ENCODE results near the gene TMEM120A.

TMEM120A gene

GRCh38 chr7:75963381-75963995 is 30.9 kb downstream of the TMEM120A start:
- H3F3A ChIP-seq (ENCODE audit: insufficient read depth, low read length): no peaks in the 10 kb centered on the region
- no peaks in the 10 kb centered on the region for H3K9me2 ChIP-seq (ENCODE audit: low read depth, low read length)
- no peak overlapping the region for H3K4me3 ChIP-seq (ENCODE audit: low read depth, low read length, poor library complexity, severe bottlenecking)
- H3K9me3 ChIP-seq (ENCODE audit: low read length): no peaks in the 10 kb centered on the region
- no peaks in the 10 kb centered on the region for H3K79me2 ChIP-seq (ENCODE audit: insufficient read depth, low read length)
- H3K4me2 ChIP-seq (ENCODE audit: low read length): no peak overlapping the region
- H3K27me3 ChIP-seq (ENCODE audit: insufficient read depth, low read length): no peaks in the 10 kb centered on the region
- no peak overlapping the region for H3K27ac ChIP-seq (ENCODE audit: low read depth, low read length, poor library complexity, severe bottlenecking)
- H3K9ac ChIP-seq (ENCODE audit: low read length): no peak overlapping the region
- H3K36me3 ChIP-seq (ENCODE audit: insufficient read depth, low read length): peaks cover under 1% of the 10 kb centered on the region; the same call in 1 of the 2 replicates
- H4K20me1 ChIP-seq (ENCODE audit: insufficient read depth, low read length): no peaks in the 10 kb centered on the region
- no peak overlapping the region for H2AFZ ChIP-seq (ENCODE audit: low read length)
- TF ChIP-seq, protein P1, sequence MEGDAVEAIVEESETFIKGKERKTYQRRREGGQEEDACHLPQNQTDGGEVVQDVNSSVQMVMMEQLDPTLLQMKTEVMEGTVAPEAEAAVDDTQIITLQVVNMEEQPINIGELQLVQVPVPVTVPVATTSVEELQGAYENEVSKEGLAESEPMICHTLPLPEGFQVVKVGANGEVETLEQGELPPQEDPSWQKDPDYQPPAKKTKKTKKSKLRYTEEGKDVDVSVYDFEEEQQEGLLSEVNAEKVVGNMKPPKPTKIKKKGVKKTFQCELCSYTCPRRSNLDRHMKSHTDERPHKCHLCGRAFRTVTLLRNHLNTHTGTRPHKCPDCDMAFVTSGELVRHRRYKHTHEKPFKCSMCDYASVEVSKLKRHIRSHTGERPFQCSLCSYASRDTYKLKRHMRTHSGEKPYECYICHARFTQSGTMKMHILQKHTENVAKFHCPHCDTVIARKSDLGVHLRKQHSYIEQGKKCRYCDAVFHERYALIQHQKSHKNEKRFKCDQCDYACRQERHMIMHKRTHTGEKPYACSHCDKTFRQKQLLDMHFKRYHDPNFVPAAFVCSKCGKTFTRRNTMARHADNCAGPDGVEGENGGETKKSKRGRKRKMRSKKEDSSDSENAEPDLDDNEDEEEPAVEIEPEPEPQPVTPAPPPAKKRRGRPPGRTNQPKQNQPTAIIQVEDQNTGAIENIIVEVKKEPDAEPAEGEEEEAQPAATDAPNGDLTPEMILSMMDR (IDR thresholded peaks at IDR 0.05; ENCODE audit: low read length): no peak
- no peak for TF ChIP-seq EZH2 (IDR thresholded peaks at IDR 0.05; ENCODE audit: borderline replicate concordance, low read length)
- no peaks in the 10 kb centered on the region for H3K4me1 ChIP-seq (ENCODE audit: insufficient read depth, low read length, severe bottlenecking)

- H3K4me1 ChIP-seq (ENCODE audit: insufficient read depth, low read length, severe bottlenecking): no peaks in the 10 kb centered on the region
- no peaks in the 10 kb centered on the region for H3F3A ChIP-seq (ENCODE audit: insufficient read depth, low read length)
- peaks cover 7% of the 10 kb centered on the region for H3K36me3 ChIP-seq (ENCODE audit: insufficient read depth, low read length)
- H3K9ac ChIP-seq (ENCODE audit: low read length): no peak overlapping the region
- H3K27me3 ChIP-seq (ENCODE audit: insufficient read depth, low read length): no peaks in the 10 kb centered on the region
- no peaks in the 10 kb centered on the region for H3K9me3 ChIP-seq (ENCODE audit: low read length)
- H2AFZ ChIP-seq (ENCODE audit: low read length): no peak overlapping the region
- no peaks in the 10 kb centered on the region for H4K20me1 ChIP-seq (ENCODE audit: insufficient read depth, low read length)
- no peak overlapping the region for H3K27ac ChIP-seq (ENCODE audit: low read depth, low read length, poor library complexity, severe bottlenecking)
- TF ChIP-seq, protein P1 (IDR thresholded peaks at IDR 0.05; ENCODE audit: low read length): no peak
- no peak for TF ChIP-seq EZH2 (IDR thresholded peaks at IDR 0.05; ENCODE audit: borderline replicate concordance, low read length)
- no peak overlapping the region for H3K4me2 ChIP-seq (ENCODE audit: low read length)
- H3K9me2 ChIP-seq (ENCODE audit: low read depth, low read length): no peaks in the 10 kb centered on the region
- no peaks in the 10 kb centered on the region for H3K79me2 ChIP-seq (ENCODE audit: insufficient read depth, low read length)
- H3K4me3 ChIP-seq (ENCODE audit: low read depth, low read length, poor library complexity, severe bottlenecking): no peak overlapping the region
These were observed 31.6 kb downstream of the TMEM120A start for GRCh38 chr7:75962607-75963380.

DNA sequence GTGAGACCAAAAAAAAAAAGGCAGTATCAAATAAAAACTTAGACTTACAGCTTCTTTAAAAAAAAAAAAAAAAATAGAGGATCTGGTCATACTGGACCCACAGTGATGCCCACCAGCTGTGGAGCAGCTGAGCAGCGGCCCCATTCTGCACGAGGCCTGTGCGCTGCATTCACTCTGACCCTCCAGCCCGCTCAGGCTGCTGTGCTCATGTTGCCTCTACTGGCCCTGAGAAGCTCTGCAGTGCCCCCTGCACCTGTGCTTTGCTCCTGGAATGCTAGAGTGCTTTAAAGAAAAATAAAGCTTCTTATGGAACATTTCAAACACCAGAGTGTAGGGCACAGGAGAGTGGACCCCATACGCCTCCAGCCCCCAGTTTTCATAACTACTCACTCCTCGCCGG is 33.2 kb downstream of the TMEM120A start:
- TF ChIP-seq, protein P1 (IDR thresholded peaks at IDR 0.05; ENCODE audit: low read length): peak; percentile 51
- TF ChIP-seq EZH2 (IDR thresholded peaks at IDR 0.05; ENCODE audit: borderline replicate concordance, low read length): no peak
- no peaks in the 10 kb centered on the region for H4K20me1 ChIP-seq (ENCODE audit: insufficient read depth, low read length)
- no peak overlapping the region for H2AFZ ChIP-seq (ENCODE audit: low read length)

More for the DNA sequence above, 33.2 kb downstream of the TMEM120A start:
- Histone ChIP-seq H3K27me3 (ENCODE audit: insufficient read depth, low read length) (no peaks in the 10 kb centered on the region), H3K27ac (ENCODE audit: low read depth, low read length, poor library complexity, severe bottlenecking) (no peak overlapping the region), H3K36me3 (ENCODE audit: insufficient read depth, low read length) (peaks cover 15% of the 10 kb centered on the region), H3K4me3 (ENCODE audit: low read depth, low read length, poor library complexity, severe bottlenecking) (no peak overlapping the region), H3K4me2 (ENCODE audit: low read length) (no peak overlapping the region), H3F3A (ENCODE audit: insufficient read depth, low read length) (no peaks in the 10 kb centered on the region), H3K9ac (ENCODE audit: low read length) (no peak overlapping the region), H3K79me2 (ENCODE audit: insufficient read depth, low read length) (no peaks in the 10 kb centered on the region), H3K9me3 (ENCODE audit: low read length) (no peaks in the 10 kb centered on the region), H3K9me2 (ENCODE audit: low read depth, low read length) (no peaks in the 10 kb centered on the region), H3K4me1 (ENCODE audit: insufficient read depth, low read length, severe bottlenecking) (no peaks in the 10 kb centered on the region)

Measured in OCI-LY1 (cell line).